A549 (cell line): Measurements from ENCODE around the gene PDE10A. TPM values are rescaled to one million over a fixed set of nuclear protein-coding genes. Genes with fewer than 3 reads are reported as not detected.

Experiments
- ATAC-seq, 2 experiments: fragments of 200-7000 bp in 1 of 2; fragments of >200 bp in 1 of 2; cut with Nextera tagmentation in 1 of 2; cut with Tn5 transposase in 1 of 2; 3 replicates each; pipeline versions ENCODE4 v1.8.0 to v1.9.1; 2018 to 2020; ENCODE audit warnings: mild to moderate bottlenecking in 1 of 2, moderate library complexity in 1 of 2
- CTCF ChIA-PET: fragments of 300-600 bp; sonication (Branson Sonifier 250); formaldehyde crosslinking; extraction: SDS; loops from one replicate; lab custom pipeline; 2021; ENCODE audit warnings: antibody characterized with exemption, inconsistent platforms; lab: Yijun Ruan, JAX
- POLR2A ChIA-PET: fragments of 350-600 bp; formaldehyde crosslinking; extraction: SDS; loops from one replicate; lab custom pipeline; 2021; ENCODE audit warnings: antibody characterized with exemption, inconsistent platforms; lab: Yijun Ruan, JAX
- DNase-seq, 2 experiments: peaks; one replicate each; pipeline versions ENCODE4 v3.0.0 to v3.0.0-alpha.2; 2011 to 2016; ENCODE audit warnings: low read depth in 1 of 2, low spot score in 1 of 2
- FAIRE-seq: peaks from 2 replicates; lab custom pipeline; 2011; peaks lifted over from hg19 to GRCh38; lab: Jason Lieb, UNC
- H3K27ac ChIP-seq, 2 experiments: fragments of >200 bp; sonication (Bioruptor Twin); formaldehyde crosslinking; 3 replicates each; pipeline ENCODE4 v1.5.1; 2016 to 2017
- H3K4me1 ChIP-seq: fragments of >200 bp; sonication (Bioruptor Twin); formaldehyde crosslinking; 3 replicates; pipeline ENCODE4 v1.6.1; 2016
- H3K4me2 ChIP-seq: fragments of >200 bp; sonication (Bioruptor Twin); formaldehyde crosslinking; 3 replicates; pipeline ENCODE4 v1.6.1; 2016
- H3K4me3 ChIP-seq: fragments of >200 bp; sonication (Bioruptor Twin); formaldehyde crosslinking; 3 replicates; pipeline ENCODE4 v1.5.1; 2016
- H3K9me3 ChIP-seq: fragments of >200 bp; sonication (Bioruptor Twin); formaldehyde crosslinking; 3 replicates; pipeline ENCODE4 v1.6.1; 2016
- BHLHE40 ChIP-seq: IDR thresholded peaks from 2 replicates; pipeline ENCODE4 v1.6.1; 2012; ENCODE audit warnings: low read depth, low read length, inconsistent platforms
- CHD2 ChIP-seq: fragments of 150-350 bp; IDR thresholded peaks from 2 replicates; pipeline ENCODE4 v1.6.1; 2014; ENCODE audit warnings: low read length; ENCODE audit not compliant: partially characterized antibody
- CHD4 ChIP-seq: fragments of 200-600 bp; sonication (generic); IDR thresholded peaks from 2 replicates; pipeline ENCODE4 v1.6.1; 2016; ENCODE audit warnings: antibody characterized with exemption, mild to moderate bottlenecking, borderline replicate concordance
- CTCF ChIP-seq: fragments of >200 bp; sonication (Bioruptor Twin); formaldehyde crosslinking; IDR thresholded peaks from 3 replicates; pipeline ENCODE4 v1.5.1; 2016
- E2F6 ChIP-seq: IDR thresholded peaks from 2 replicates; pipeline ENCODE4 v1.6.1; 2012; ENCODE audit warnings: low read depth, borderline replicate concordance
- EP300 ChIP-seq, 2 experiments: fragments of >200 bp; sonication (Bioruptor Twin); formaldehyde crosslinking; IDR thresholded peaks; 2 replicates in 1 of 2; 3 replicates in 1 of 2; pipeline ENCODE4 v1.6.1; 2016 to 2017
- ESRRA ChIP-seq: fragments of 150-350 bp; IDR thresholded peaks from 2 replicates; pipeline ENCODE4 v1.6.1; 2014; ENCODE audit warnings: mild to moderate bottlenecking, low read length, borderline replicate concordance
- FOSB ChIP-seq: fragments of 250-450 bp; sonication (Bioruptor Pico); IDR thresholded peaks from 2 replicates; pipeline ENCODE4 v1.5.0; 2020; ENCODE audit warnings: mild to moderate bottlenecking, moderate library complexity
- FOSL2 ChIP-seq, 2 experiments: fragments of 450-650 bp in 1 of 2; fragments of >200 bp in 1 of 2; sonication (Bioruptor Twin) in 1 of 2; formaldehyde crosslinking; IDR thresholded peaks; 2 replicates each; pipeline versions ENCODE4 v1.5.0 to v1.6.1; 2016 to 2020; ENCODE audit warnings: mild to moderate bottlenecking in 1 of 2, moderate library complexity in 1 of 2
- FOXS1 ChIP-seq: fragments of 250-450 bp; sonication (Bioruptor Pico); IDR thresholded peaks from 2 replicates; pipeline ENCODE4 v1.5.0; 2020; ENCODE audit warnings: mild to moderate bottlenecking, moderate library complexity
- GATA3 ChIP-seq: IDR thresholded peaks from 2 replicates; pipeline ENCODE4 v1.6.1; 2012; ENCODE audit warnings: borderline replicate concordance
- HDAC2 ChIP-seq: fragments of 200-600 bp; sonication (generic); IDR thresholded peaks from 2 replicates; pipeline ENCODE4 v1.6.1; 2016
- HEYL ChIP-seq: fragments of 250-450 bp; sonication (Bioruptor Pico); IDR thresholded peaks from 2 replicates; pipeline ENCODE4 v1.8.0; 2021; ENCODE audit warnings: mild to moderate bottlenecking, moderate library complexity
- HOXA7 ChIP-seq: fragments of 250-450 bp; sonication (Bioruptor Pico); IDR thresholded peaks from 2 replicates; pipeline ENCODE4 v1.5.0; 2020; ENCODE audit warnings: mild to moderate bottlenecking, moderate library complexity
- HOXB5 ChIP-seq: fragments of 250-450 bp; sonication (Bioruptor Pico); IDR thresholded peaks from 2 replicates; pipeline ENCODE4 v1.5.0; 2020; ENCODE audit warnings: mild to moderate bottlenecking, moderate library complexity
- JUN ChIP-seq, 2 experiments: fragments of >200 bp; sonication (Bioruptor Twin); formaldehyde crosslinking; IDR thresholded peaks; 2 replicates in 1 of 2; 3 replicates in 1 of 2; pipeline ENCODE4 v1.6.1; 2016 to 2017
- KDM1A ChIP-seq: fragments of 200-600 bp; sonication (generic); IDR thresholded peaks from 2 replicates; pipeline ENCODE4 v1.6.1; 2016; ENCODE audit warnings: low read depth, mild to moderate bottlenecking
- MAX ChIP-seq: IDR thresholded peaks from 2 replicates; pipeline ENCODE4 v1.6.1; 2012
- MYC ChIP-seq: IDR thresholded peaks from 2 replicates; pipeline ENCODE4 v1.6.1; 2012; ENCODE audit warnings: mild to moderate bottlenecking, inconsistent platforms, low read length, improper control_type of control experiment, borderline replicate concordance
- NPAS2 ChIP-seq: fragments of 250-450 bp; sonication (Bioruptor Pico); IDR thresholded peaks from 2 replicates; pipeline ENCODE4 v1.8.0; 2022; ENCODE audit warnings: mild to moderate bottlenecking, moderate library complexity, borderline replicate concordance
- NR3C1 ChIP-seq: fragments of >200 bp; sonication (Bioruptor Twin); formaldehyde crosslinking; IDR thresholded peaks from 3 replicates; pipeline ENCODE4 v1.6.1; 2017
- POLR2A ChIP-seq: IDR thresholded peaks from 2 replicates; pipeline ENCODE4 v1.6.1; 2012; ENCODE audit warnings: mild to moderate bottlenecking, low read length
- RAD21 ChIP-seq, 2 experiments: fragments of >200 bp in 1 of 2; sonication (Bioruptor Twin) in 1 of 2; formaldehyde crosslinking in 1 of 2; IDR thresholded peaks in 1 of 2; conservative IDR thresholded peaks in 1 of 2; 2 replicates in 1 of 2; 3 replicates in 1 of 2; pipeline ENCODE4 v1.6.1; 2012 to 2018; ENCODE audit warnings: inconsistent platforms in 1 of 2
- RARB ChIP-seq: fragments of 250-450 bp; sonication (Bioruptor Pico); IDR thresholded peaks from 2 replicates; pipeline ENCODE4 v1.8.0; 2021; ENCODE audit warnings: mild to moderate bottlenecking, moderate library complexity
- REST ChIP-seq: fragments of 200-600 bp; sonication (generic); IDR thresholded peaks from 2 replicates; pipeline ENCODE4 v1.6.1; 2016; ENCODE audit warnings: antibody characterized with exemption, mild to moderate bottlenecking, moderate library complexity
- ZNF302 ChIP-seq: fragments of 250-450 bp; sonication (Bioruptor Pico); IDR thresholded peaks from 2 replicates; pipeline ENCODE4 v1.9.0; 2021; ENCODE audit warnings: inconsistent platforms, mild to moderate bottlenecking, moderate library complexity
- WGBS: methylation state at CpG from one replicate; pipeline ENCODE4 v1.1.6; 2017; ENCODE audit errors: missing lambda C conversion rate; 5-methylcytosine and 5-hydroxymethylcytosine counted together
- polyA plus RNA-seq, 4 experiments: library from polyadenylated mRNA; depleted of rRNA in 3 of 4; stranded (reverse); fragments of >200 nt; fragmentation: RNase III in 1 of 4; extraction: RNeasy Plus Mini Kit Qiagen cat#74134 plus additional on column Dnase treatment in 1 of 4; gene quantifications; 2 replicates in 3 of 4; 3 replicates in 1 of 4; pipeline ENCODE4 v1.2.3, GENCODE V29; 2011 to 2017
- TF ChIP-seq, protein P1 (sequence below): fragments of >200 bp; sonication (Bioruptor Twin); formaldehyde crosslinking; IDR thresholded peaks from 2 replicates; pipeline ENCODE4 v1.6.1; 2016
- TF ChIP-seq, protein P2 (sequence below): fragments of 250-450 bp; sonication (Bioruptor Pico); IDR thresholded peaks from 2 replicates; pipeline ENCODE4 v1.5.0; 2020; ENCODE audit warnings: low read depth, mild to moderate bottlenecking, moderate library complexity
- TF ChIP-seq, protein P3 (sequence below): fragments of 150-350 bp; IDR thresholded peaks from 2 replicates; pipeline ENCODE4 v1.6.1; 2014; ENCODE audit warnings: low read depth, mild to moderate bottlenecking, low read length

Gene PDE10A
- polyA plus RNA-seq, 2 of the 4 experiments (the other 2 are of a cell fraction), result 44.9 to 92.5 TPM

- 7% methylated on average over 1 of the region's 1 CpG for WGBS
- Histone ChIP-seq H3K4me2 (no peak overlapping the region), H3K4me3 (no peak overlapping the region), H3K4me1 (no peaks in the 10 kb centered on the region), H3K27ac (no peak overlapping the region), H3K9me3 (peaks cover 15% of the 10 kb centered on the region; the same call in 2 of the 3 replicates)
- TF ChIP-seq CHD2 (no peak), ZNF302 (CRISPR knock-in tag) (no peak), FOSL2 (IDR thresholded peaks at IDR 0.05) (no peak), FOSL2 (CRISPR knock-in tag; IDR thresholded peaks at IDR 0.05) (no peak), NR3C1 (no peak), MAX (no peak), REST (no peak), EP300 (IDR thresholded peaks at IDR 0.05) (no peak), CHD4 (no peak), HOXB5 (no peak), FOXS1 (CRISPR knock-in tag) (no peak), RARB (CRISPR knock-in tag) (no peak), HDAC2 (no peak), E2F6 (no peak)
- TF ChIP-seq, protein P1, sequence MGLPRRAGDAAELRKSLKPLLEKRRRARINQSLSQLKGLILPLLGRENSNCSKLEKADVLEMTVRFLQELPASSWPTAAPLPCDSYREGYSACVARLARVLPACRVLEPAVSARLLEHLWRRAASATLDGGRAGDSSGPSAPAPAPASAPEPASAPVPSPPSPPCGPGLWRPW, result no peak
- FAIRE-seq (no peak), ATAC-seq (no peak), DNase-seq (no peak)
- CTCF ChIA-PET, result no interaction called here
- POLR2A ChIA-PET, result no interaction called here
Measured at GRCh38 chr6:165321555-165322145, 341.4 kb downstream of the PDE10A start.

DNA sequence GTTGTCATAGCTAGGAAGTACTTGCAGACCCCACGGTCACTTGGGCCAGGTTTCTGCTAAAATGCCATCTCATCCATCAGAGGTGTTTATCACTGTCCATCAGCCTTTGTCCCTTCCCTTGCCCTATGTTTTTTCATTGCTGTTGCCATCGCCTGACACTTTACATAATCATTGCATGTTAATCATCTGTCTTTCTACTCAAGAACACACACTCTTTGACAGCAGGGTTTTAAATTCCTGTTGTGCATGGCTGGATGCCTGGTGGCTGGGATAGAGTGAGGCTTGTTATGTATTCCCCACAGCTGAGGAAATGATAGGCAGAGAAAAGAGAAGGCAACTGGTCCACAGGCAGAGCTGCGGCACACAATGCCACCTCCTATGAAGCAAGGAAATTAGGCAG is 341.9 kb downstream of the PDE10A start:
- H3K4me3 ChIP-seq, result no peak overlapping the region
- WGBS, result 37% methylated on average over 3 of the region's 3 CpGs
- H3K9me3 ChIP-seq, result peaks cover 15% of the 10 kb centered on the region; the same call in 2 of the 3 replicates
- no peak overlapping the region for H3K4me2 ChIP-seq
- H3K27ac ChIP-seq, result no peak overlapping the region
- DNase-seq, result no peak
- FAIRE-seq, result no peak
- CTCF ChIA-PET, result no interaction called here
- TF ChIP-seq NPAS2 (no peak), ESRRA (no peak), MAX (no peak), BHLHE40 (no peak), POLR2A (no peak), HOXA7 (CRISPR knock-in tag) (no peak), MYC (no peak), KDM1A (no peak), ZNF302 (CRISPR knock-in tag) (no peak), HEYL (CRISPR knock-in tag) (no peak), FOSB (CRISPR knock-in tag) (no peak), RAD21 (conservative IDR thresholded peaks at IDR 0.05 in 1 of 2, IDR thresholded peaks at IDR 0.05 in 1 of 2) (no peak), GATA3 (no peak), JUN (IDR thresholded peaks at IDR 0.05) (no peak), FOSL2 (IDR thresholded peaks at IDR 0.05) (no peak), FOSL2 (CRISPR knock-in tag; IDR thresholded peaks at IDR 0.05) (no peak), CTCF (no peak)
- TF ChIP-seq, protein P2, sequence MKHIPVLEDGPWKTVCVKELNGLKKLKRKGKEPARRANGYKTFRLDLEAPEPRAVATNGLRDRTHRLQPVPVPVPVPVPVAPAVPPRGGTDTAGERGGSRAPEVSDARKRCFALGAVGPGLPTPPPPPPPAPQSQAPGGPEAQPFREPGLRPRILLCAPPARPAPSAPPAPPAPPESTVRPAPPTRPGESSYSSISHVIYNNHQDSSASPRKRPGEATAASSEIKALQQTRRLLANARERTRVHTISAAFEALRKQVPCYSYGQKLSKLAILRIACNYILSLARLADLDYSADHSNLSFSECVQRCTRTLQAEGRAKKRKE (CRISPR knock-in tag), result no peak
- TF ChIP-seq, protein P3, sequence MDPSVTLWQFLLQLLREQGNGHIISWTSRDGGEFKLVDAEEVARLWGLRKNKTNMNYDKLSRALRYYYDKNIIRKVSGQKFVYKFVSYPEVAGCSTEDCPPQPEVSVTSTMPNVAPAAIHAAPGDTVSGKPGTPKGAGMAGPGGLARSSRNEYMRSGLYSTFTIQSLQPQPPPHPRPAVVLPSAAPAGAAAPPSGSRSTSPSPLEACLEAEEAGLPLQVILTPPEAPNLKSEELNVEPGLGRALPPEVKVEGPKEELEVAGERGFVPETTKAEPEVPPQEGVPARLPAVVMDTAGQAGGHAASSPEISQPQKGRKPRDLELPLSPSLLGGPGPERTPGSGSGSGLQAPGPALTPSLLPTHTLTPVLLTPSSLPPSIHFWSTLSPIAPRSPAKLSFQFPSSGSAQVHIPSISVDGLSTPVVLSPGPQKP, result no peak
- TF ChIP-seq, all 56 proteins: peak for 0
- no peak for ATAC-seq
- POLR2A ChIA-PET, result no interaction called here
- H3K4me1 ChIP-seq, result no peaks in the 10 kb centered on the region
